Activated CD8-positive, alpha-beta T cell treated with anti-CD3 and anti-CD28 coated beads for 36 hours (primary cell): ENCODE measurements around the gene CDC42. TPM values are rescaled to one million over a fixed set of nuclear protein-coding genes. Genes with fewer than 3 reads are reported as not detected.

Source experiments
- ATAC-seq: fragments of 200-7000 bp; cut with Tn5 transposase; one replicate; pipeline ENCODE4 v1.10.0; 2021; ENCODE audit warnings: mild to moderate bottlenecking, moderate library complexity
- CTCF ChIA-PET: fragments of 350-600 bp; sonication (Branson Sonifier 250); formaldehyde crosslinking; loops from one replicate; lab custom pipeline; 2021; ENCODE audit warnings: antibody characterized with exemption; lab: Charles Lee
- POLR2A ChIA-PET: fragments of 350-600 bp; sonication (Branson Sonifier 250); formaldehyde crosslinking; loops from one replicate; lab custom pipeline; 2021; ENCODE audit warnings: antibody characterized with exemption; lab: Charles Lee
- DNase-seq: peaks from one replicate; pipeline ENCODE4 v3.0.0-alpha.2; 2020
- H3K27ac Mint-ChIP-seq: one replicate; pipeline ENCODE4 v1.8.0; 2021; ENCODE audit warnings: mild to moderate bottlenecking, mixed read lengths
- H3K27me3 Mint-ChIP-seq: one replicate; pipeline ENCODE4 v1.8.0; 2021; ENCODE audit warnings: mixed read lengths
- H3K36me3 Mint-ChIP-seq: one replicate; pipeline ENCODE4 v1.8.0; 2021; ENCODE audit warnings: low read depth, mixed read lengths
- H3K4me1 Mint-ChIP-seq: one replicate; pipeline ENCODE4 v1.8.0; 2021; ENCODE audit warnings: low read depth, mixed read lengths
- H3K4me3 Mint-ChIP-seq: one replicate; pipeline ENCODE4 v1.8.0; 2021; ENCODE audit warnings: mild to moderate bottlenecking, moderate library complexity, mixed read lengths
- H3K9me3 Mint-ChIP-seq: one replicate; pipeline ENCODE4 v1.8.0; 2021; ENCODE audit warnings: mixed read lengths
- intact Hi-C: fragments of 100-400 bp; cut with micrococcal nuclease; formaldehyde crosslinking; loops from one replicate; pipeline ENCODE4 v1.10.0; 2022
- total RNA-seq, 2 experiments: library from RNA; stranded (reverse); gene quantifications; one replicate each; pipeline ENCODE4 v1.2.3, GENCODE V29; 2021
- TF ChIP-seq, protein P1 (sequence below): fragments of 200-600 bp; IDR thresholded peaks from one replicate; pipeline ENCODE4 v1.8.0; 2022; ENCODE audit warnings: antibody characterized with exemption, mild to moderate bottlenecking

The CDC42 gene
- total RNA-seq, 2 experiments from 2014 or later: 292 to 310 TPM

DNA sequence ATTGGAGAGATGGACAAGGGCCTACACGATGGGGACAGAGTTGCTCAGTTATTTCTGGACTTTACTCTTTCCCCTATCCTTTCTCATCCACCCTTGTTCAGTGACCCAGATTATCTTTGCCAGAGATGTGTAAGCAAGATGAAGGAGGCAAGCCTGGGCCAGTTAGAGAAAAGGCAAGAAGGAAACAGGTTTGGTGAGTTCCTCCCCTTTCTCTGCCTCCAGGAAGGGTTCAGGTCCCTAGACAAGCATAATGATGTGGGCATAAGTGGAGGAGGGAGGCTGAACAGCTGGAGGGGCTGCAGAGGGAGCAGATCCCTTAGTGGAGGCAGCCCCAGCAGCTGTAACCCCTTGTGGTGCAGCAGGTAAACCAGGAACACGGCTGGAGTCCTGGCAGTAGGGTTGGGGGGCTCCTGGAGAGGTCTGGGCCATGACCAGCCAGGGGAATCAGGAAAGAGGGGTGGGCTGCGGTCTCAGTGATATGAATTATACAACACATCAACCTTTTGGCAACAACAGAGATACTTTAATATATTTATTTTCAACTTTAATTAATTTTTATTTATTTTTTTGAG is 9.2 kb upstream of the CDC42 start:
- Mint-ChIP-seq H3K36me3 (peaks cover 4% of the 10 kb centered on the region), H3K4me1 (peaks cover 54% of the 10 kb centered on the region), H3K4me3 (no peak overlapping the region), H3K27ac (peak overlapping the region; percentile 58), H3K9me3 (peaks cover 4% of the 10 kb centered on the region), H3K27me3 (no peaks in the 10 kb centered on the region)
- ChIA-PET CTCF (no interaction called here), POLR2A (interaction anchor here (0.6 to 10.2 kb wide), 3 partner anchors 10 to 23 kb away, joined by 3 to 128 read pairs (median 39); partner anchors contain the start of gene CDC42)
- ATAC-seq (no peak), DNase-seq (no peak)
- TF ChIP-seq, protein P1, sequence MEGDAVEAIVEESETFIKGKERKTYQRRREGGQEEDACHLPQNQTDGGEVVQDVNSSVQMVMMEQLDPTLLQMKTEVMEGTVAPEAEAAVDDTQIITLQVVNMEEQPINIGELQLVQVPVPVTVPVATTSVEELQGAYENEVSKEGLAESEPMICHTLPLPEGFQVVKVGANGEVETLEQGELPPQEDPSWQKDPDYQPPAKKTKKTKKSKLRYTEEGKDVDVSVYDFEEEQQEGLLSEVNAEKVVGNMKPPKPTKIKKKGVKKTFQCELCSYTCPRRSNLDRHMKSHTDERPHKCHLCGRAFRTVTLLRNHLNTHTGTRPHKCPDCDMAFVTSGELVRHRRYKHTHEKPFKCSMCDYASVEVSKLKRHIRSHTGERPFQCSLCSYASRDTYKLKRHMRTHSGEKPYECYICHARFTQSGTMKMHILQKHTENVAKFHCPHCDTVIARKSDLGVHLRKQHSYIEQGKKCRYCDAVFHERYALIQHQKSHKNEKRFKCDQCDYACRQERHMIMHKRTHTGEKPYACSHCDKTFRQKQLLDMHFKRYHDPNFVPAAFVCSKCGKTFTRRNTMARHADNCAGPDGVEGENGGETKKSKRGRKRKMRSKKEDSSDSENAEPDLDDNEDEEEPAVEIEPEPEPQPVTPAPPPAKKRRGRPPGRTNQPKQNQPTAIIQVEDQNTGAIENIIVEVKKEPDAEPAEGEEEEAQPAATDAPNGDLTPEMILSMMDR: no peak
- intact Hi-C loops: no loop called here

- H3K27me3 Mint-ChIP-seq: no peaks in the 10 kb centered on the region
- DNase-seq (no peak), ATAC-seq (no peak)
- ChIA-PET POLR2A (interaction anchor here (10.2 to 17.7 kb wide), 2 partner anchors 17 to 18 kb away, joined by 128 to 218 read pairs; no protein-coding TSS in a partner anchor), CTCF (interaction anchor here (1.1 to 1.2 kb wide), 2 partner anchors 12 to 20 kb away, joined by 3 read pairs; no protein-coding TSS in a partner anchor)
- peaks cover 56% of the 10 kb centered on the region for H3K4me1 Mint-ChIP-seq
- peaks cover 4% of the 10 kb centered on the region for H3K36me3 Mint-ChIP-seq
- peak overlapping the region; percentile 63 for H3K27ac Mint-ChIP-seq
- peaks cover 4% of the 10 kb centered on the region for H3K9me3 Mint-ChIP-seq
- TF ChIP-seq, protein P1: no peak
- intact Hi-C loops: no loop called here
- H3K4me3 Mint-ChIP-seq: no peak overlapping the region
Observed at GRCh38 chr1:22044690-22045420, 7.7 kb upstream of the CDC42 start.

GRCh38 chr1:22045604-22046228 is 6.8 kb upstream of the CDC42 start:
- CTCF ChIA-PET: interaction anchor here (1.1 to 1.2 kb wide), 2 partner anchors 13 to 21 kb away, joined by 3 read pairs; no protein-coding TSS in a partner anchor
- intact Hi-C loops: no loop called here
- Mint-ChIP-seq H3K4me3 (no peak overlapping the region), H3K36me3 (peaks cover 4% of the 10 kb centered on the region), H3K27ac (peak overlapping the region; percentile 63), H3K27me3 (no peaks in the 10 kb centered on the region), H3K9me3 (peaks cover 4% of the 10 kb centered on the region), H3K4me1 (peaks cover 49% of the 10 kb centered on the region)
- POLR2A ChIA-PET: interaction anchor here (17.7 kb wide), 1 partner anchor 19 kb away, joined by 218 read pairs; no protein-coding TSS in a partner anchor
- DNase-seq: no peak
- no peak for ATAC-seq
- TF ChIP-seq, protein P1: no peak

- peaks cover 7% of the 10 kb centered on the region for H3K36me3 Mint-ChIP-seq
- ChIA-PET CTCF (interaction anchor here (1.6 to 2.2 kb wide), 2 partner anchors 9 to 24 kb away, joined by 9 read pairs; no protein-coding TSS in a partner anchor), POLR2A (interaction anchor here (0.9 to 17.7 kb wide), 2 partner anchors 9 to 22 kb away, joined by 4 to 218 read pairs; no protein-coding TSS in a partner anchor)
- ATAC-seq: peak; percentile 32
- H3K27me3 Mint-ChIP-seq: no peaks in the 10 kb centered on the region
- peaks cover 4% of the 10 kb centered on the region for H3K9me3 Mint-ChIP-seq
- DNase-seq: peak; percentile 67
- intact Hi-C loops: no loop called here
- H3K4me1 Mint-ChIP-seq: peaks cover 46% of the 10 kb centered on the region
- H3K4me3 Mint-ChIP-seq: peak overlapping the region; percentile 32
- peak overlapping the region; percentile 81 for H3K27ac Mint-ChIP-seq
- TF ChIP-seq, protein P1: no peak
Observed at GRCh38 chr1:22048351-22049192, 3.9 kb upstream of the CDC42 start.
